Activated T-helper 1 cell treated with anti-CD3 and anti-CD28 coated beads, Interleukin-12 subunit alpha, Interleukin-12 subunit beta, Interleukin-2, Interleukin-4 antibody, amounts not matched to agents 30 ng/mL and 10 ng/mL and 1 ng/mL, durations not matched to agents 14 hours and 24 hours and 36 hours (primary cell): ENCODE data around the gene GATA2. TPM values are rescaled to one million over a fixed set of nuclear protein-coding genes. Genes with fewer than 3 reads are reported as not detected.

Source experiments
- DNase-seq: peaks from one replicate; pipeline ENCODE4 v3.0.0; 2021; ENCODE audit warnings: low spot score
- H3K27ac Mint-ChIP-seq: one replicate; pipeline ENCODE4 v1.8.0; 2021; ENCODE audit warnings: mild to moderate bottlenecking, mixed read lengths
- H3K27me3 Mint-ChIP-seq: one replicate; pipeline ENCODE4 v1.8.0; 2022; ENCODE audit warnings: mild to moderate bottlenecking, moderate library complexity, mixed read lengths; ENCODE audit not compliant: insufficient read depth
- H3K36me3 Mint-ChIP-seq: one replicate; pipeline ENCODE4 v1.8.0; 2021; ENCODE audit warnings: low read depth, mixed read lengths
- H3K4me1 Mint-ChIP-seq: one replicate; pipeline ENCODE4 v1.8.0; 2021; ENCODE audit warnings: low read depth, mixed read lengths
- H3K4me3 Mint-ChIP-seq: one replicate; pipeline ENCODE4 v1.8.0; 2021; ENCODE audit warnings: mild to moderate bottlenecking, moderate library complexity, mixed read lengths
- H3K9me3 Mint-ChIP-seq: one replicate; pipeline ENCODE4 v1.8.0; 2021; ENCODE audit warnings: mixed read lengths
- intact Hi-C: fragments of 100-400 bp; cut with micrococcal nuclease; formaldehyde crosslinking; loops from one replicate; pipeline ENCODE4 v1.15.1; 2024
- total RNA-seq: library from RNA; stranded (reverse); gene quantifications from 2 replicates; pipeline ENCODE4 v1.2.3, GENCODE V29; 2022

The GATA2 gene
- total RNA-seq, 1 donor from 2014 or later: 0.18 TPM

GRCh38 chr3:128508852-128509251 is 15.9 kb upstream of the GATA2 start:
- no peak overlapping the region for H3K4me3 Mint-ChIP-seq
- intact Hi-C loops: no loop called here
- no peaks in the 10 kb centered on the region for H3K4me1 Mint-ChIP-seq
- H3K9me3 Mint-ChIP-seq: peaks cover 6% of the 10 kb centered on the region
- no peak overlapping the region for H3K27ac Mint-ChIP-seq
- DNase-seq: no peak
- H3K36me3 Mint-ChIP-seq: no peaks in the 10 kb centered on the region
- H3K27me3 Mint-ChIP-seq: peaks cover 12% of the 10 kb centered on the region

- DNase-seq: no peak
- H3K9me3 Mint-ChIP-seq: no peaks in the 10 kb centered on the region
Observed at GRCh38 chr3:128506754-128507153, 13.8 kb upstream of the GATA2 start.

GRCh38 chr3:128505771-128506170 is 12.8 kb upstream of the GATA2 start:
- Mint-ChIP-seq H3K4me1 (no peaks in the 10 kb centered on the region), H3K9me3 (no peaks in the 10 kb centered on the region), H3K4me3 (no peak overlapping the region), H3K27me3 (peaks cover 16% of the 10 kb centered on the region), H3K36me3 (no peaks in the 10 kb centered on the region), H3K27ac (no peak overlapping the region)
- DNase-seq: no peak
- intact Hi-C loops: no loop called here

More at GRCh38 chr3:128506754-128507153, 13.8 kb upstream of the GATA2 start:
- Mint-ChIP-seq H3K4me1 (no peaks in the 10 kb centered on the region), H3K36me3 (no peaks in the 10 kb centered on the region), H3K27me3 (peaks cover 12% of the 10 kb centered on the region), H3K27ac (no peak overlapping the region), H3K4me3 (no peak overlapping the region)
- intact Hi-C loops: no loop called here

- no peak overlapping the region for H3K4me3 Mint-ChIP-seq
- intact Hi-C loops: no loop called here
- peaks cover 22% of the 10 kb centered on the region for H3K27me3 Mint-ChIP-seq
- no peak for DNase-seq
- H3K9me3 Mint-ChIP-seq: no peaks in the 10 kb centered on the region
- no peaks in the 10 kb centered on the region for H3K4me1 Mint-ChIP-seq
- H3K27ac Mint-ChIP-seq: no peak overlapping the region
- H3K36me3 Mint-ChIP-seq: no peaks in the 10 kb centered on the region
Observed at GRCh38 chr3:128504963-128505730, 12.1 kb upstream of the GATA2 start.

GRCh38 chr3:128504533-128504915 is 11.5 kb upstream of the GATA2 start:
- Mint-ChIP-seq H3K27ac (no peak overlapping the region), H3K4me3 (no peak overlapping the region), H3K27me3 (peaks cover 26% of the 10 kb centered on the region), H3K36me3 (no peaks in the 10 kb centered on the region), H3K9me3 (no peaks in the 10 kb centered on the region), H3K4me1 (no peaks in the 10 kb centered on the region)
- intact Hi-C loops: no loop called here
- DNase-seq: no peak

GRCh38 chr3:128503751-128504532 is 10.9 kb upstream of the GATA2 start:
- no peak for DNase-seq
- Mint-ChIP-seq H3K27me3 (peaks cover 29% of the 10 kb centered on the region), H3K9me3 (no peaks in the 10 kb centered on the region), H3K4me1 (no peaks in the 10 kb centered on the region), H3K36me3 (no peaks in the 10 kb centered on the region), H3K4me3 (no peak overlapping the region), H3K27ac (no peak overlapping the region)
- intact Hi-C loops: no loop called here

GRCh38 chr3:128503164-128503651 is 10.2 kb upstream of the GATA2 start:
- Mint-ChIP-seq H3K27ac (no peak overlapping the region), H3K27me3 (peaks cover 35% of the 10 kb centered on the region), H3K9me3 (no peaks in the 10 kb centered on the region), H3K4me3 (no peak overlapping the region), H3K4me1 (peaks cover 4% of the 10 kb centered on the region), H3K36me3 (no peaks in the 10 kb centered on the region)
- no peak for DNase-seq
- intact Hi-C loops: no loop called here

- H3K4me1 Mint-ChIP-seq: peaks cover 6% of the 10 kb centered on the region
- H3K9me3 Mint-ChIP-seq: no peaks in the 10 kb centered on the region
- H3K36me3 Mint-ChIP-seq: no peaks in the 10 kb centered on the region
- intact Hi-C loops: no loop called here
- DNase-seq: no peak
- H3K27ac Mint-ChIP-seq: no peak overlapping the region
- peaks cover 37% of the 10 kb centered on the region for H3K27me3 Mint-ChIP-seq
- no peak overlapping the region for H3K4me3 Mint-ChIP-seq
Observed at GRCh38 chr3:128502712-128503111, 9.7 kb upstream of the GATA2 start.

GRCh38 chr3:128501431-128501830 is 8.4 kb upstream of the GATA2 start:
- peaks cover 6% of the 10 kb centered on the region for H3K4me1 Mint-ChIP-seq
- H3K36me3 Mint-ChIP-seq: no peaks in the 10 kb centered on the region
- DNase-seq: no peak
- peaks cover 37% of the 10 kb centered on the region for H3K27me3 Mint-ChIP-seq
- intact Hi-C loops: no loop called here
- H3K4me3 Mint-ChIP-seq: no peak overlapping the region
- H3K9me3 Mint-ChIP-seq: no peaks in the 10 kb centered on the region
- H3K27ac Mint-ChIP-seq: no peak overlapping the region

GRCh38 chr3:128500556-128500955 is 7.6 kb upstream of the GATA2 start:
- H3K36me3 Mint-ChIP-seq: no peaks in the 10 kb centered on the region
- H3K27ac Mint-ChIP-seq: no peak overlapping the region
- intact Hi-C loops: no loop called here
- H3K4me3 Mint-ChIP-seq: no peak overlapping the region
- peaks cover 42% of the 10 kb centered on the region for H3K27me3 Mint-ChIP-seq
- no peaks in the 10 kb centered on the region for H3K9me3 Mint-ChIP-seq
- no peak for DNase-seq
- H3K4me1 Mint-ChIP-seq: peaks cover 6% of the 10 kb centered on the region

GRCh38 chr3:128499724-128500275 is 6.8 kb upstream of the GATA2 start:
- Mint-ChIP-seq H3K36me3 (no peaks in the 10 kb centered on the region), H3K27ac (no peak overlapping the region), H3K9me3 (no peaks in the 10 kb centered on the region), H3K4me1 (peaks cover 6% of the 10 kb centered on the region), H3K4me3 (no peak overlapping the region), H3K27me3 (peaks cover 48% of the 10 kb centered on the region)
- no peak for DNase-seq
- intact Hi-C loops: no loop called here

GRCh38 chr3:128498901-128499530 is 6.0 kb upstream of the GATA2 start:
- peaks cover 55% of the 10 kb centered on the region for H3K27me3 Mint-ChIP-seq
- H3K4me3 Mint-ChIP-seq: no peak overlapping the region
- H3K36me3 Mint-ChIP-seq: no peaks in the 10 kb centered on the region

More at GRCh38 chr3:128498901-128499530, 6.0 kb upstream of the GATA2 start:
- Mint-ChIP-seq H3K27ac (no peak overlapping the region), H3K4me1 (peaks cover 6% of the 10 kb centered on the region), H3K9me3 (no peaks in the 10 kb centered on the region)
- intact Hi-C loops: no loop called here
- DNase-seq: no peak
